A549 (cell line): ENCODE data around the gene OR5A1.

Source experiments
- CHD2 ChIP-seq: fragments of 150-350 bp; IDR thresholded peaks from 2 replicates; pipeline ENCODE4 v1.6.1; 2014; ENCODE audit warnings: low read length; ENCODE audit not compliant: partially characterized antibody
- CTCF ChIP-seq: fragments of >200 bp; sonication (Bioruptor Twin); formaldehyde crosslinking; IDR thresholded peaks from 3 replicates; pipeline ENCODE4 v1.5.1; 2016
- EP300 ChIP-seq, 2 experiments: fragments of >200 bp; sonication (Bioruptor Twin); formaldehyde crosslinking; IDR thresholded peaks; 2 replicates in 1 of 2; 3 replicates in 1 of 2; pipeline ENCODE4 v1.6.1; 2016 to 2017
- HMGXB4 ChIP-seq: fragments of 250-450 bp; sonication (Bioruptor Pico); IDR thresholded peaks from 2 replicates; pipeline ENCODE4 v1.5.0; 2021; ENCODE audit warnings: mild to moderate bottlenecking, moderate library complexity, borderline replicate concordance
- PBX3 ChIP-seq: IDR thresholded peaks from 2 replicates; pipeline ENCODE4 v1.6.1; 2012
- POLR2A ChIP-seq: IDR thresholded peaks from 2 replicates; pipeline ENCODE4 v1.6.1; 2012; ENCODE audit warnings: mild to moderate bottlenecking, low read length
- SMC3 ChIP-seq: fragments of >200 bp; sonication (Bioruptor Twin); formaldehyde crosslinking; IDR thresholded peaks from 3 replicates; pipeline ENCODE4 v1.6.1; 2018; ENCODE audit warnings: inconsistent platforms

GRCh38 chr11:59415111-59415510 lies 21.2 kb upstream of the OR5A1 start:
- TF ChIP-seq CTCF (no peak), CHD2 (no peak), POLR2A (no peak), HMGXB4 (CRISPR knock-in tag) (no peak), EP300 (IDR thresholded peaks at IDR 0.05) (no peak), SMC3 (no peak), PBX3 (no peak)
